HepG2 (cell line): ENCODE results near the gene SLC44A4. TPM values are rescaled to one million over a fixed set of nuclear protein-coding genes. Genes with fewer than 3 reads are reported as not detected.
A peak's percentile ranks its signal among the peaks of the same experiment; 100 is the strongest.

Experiments
- ARNT2 ChIP-seq: sonication (generic); formaldehyde crosslinking; IDR thresholded peaks from 2 replicates; pipeline ENCODE4 v1.8.0; 2022; ENCODE audit warnings: mild to moderate bottlenecking, low read depth, missing genetic modification reagents, moderate library complexity
- ISL2 ChIP-seq: sonication (generic); formaldehyde crosslinking; IDR thresholded peaks from 2 replicates; pipeline ENCODE4 v1.5.0; 2020; ENCODE audit warnings: missing genetic modification reagents
- MTA1 ChIP-seq: sonication (generic); formaldehyde crosslinking; IDR thresholded peaks from 2 replicates; pipeline ENCODE4 v1.4.0; 2020; ENCODE audit warnings: missing genetic modification reagents, mild to moderate bottlenecking, borderline replicate concordance
- NCOA5 ChIP-seq: sonication (generic); formaldehyde crosslinking; IDR thresholded peaks from 2 replicates; pipeline ENCODE4 v1.4.0; 2020; ENCODE audit warnings: missing genetic modification reagents
- SAP130 ChIP-seq: IDR thresholded peaks from 2 replicates; pipeline ENCODE4 v1.6.1; 2016; ENCODE audit warnings: low read depth
- TOPORS ChIP-seq: sonication (generic); formaldehyde crosslinking; IDR thresholded peaks from 2 replicates; pipeline ENCODE4 v1.8.0; 2023; ENCODE audit warnings: mild to moderate bottlenecking, missing genetic modification reagents
- ZNF3 ChIP-seq: IDR thresholded peaks from 2 replicates; pipeline ENCODE4 v1.7.0; 2017; ENCODE audit warnings: inconsistent platforms
- ZNF441 ChIP-seq: sonication (generic); formaldehyde crosslinking; IDR thresholded peaks from 2 replicates; pipeline ENCODE4 v1.7.0; 2021; ENCODE audit warnings: missing genetic modification reagents, borderline replicate concordance
- ZNF740 ChIP-seq: sonication (generic); formaldehyde crosslinking; IDR thresholded peaks from 2 replicates; pipeline ENCODE4 v1.4.0; 2020; ENCODE audit warnings: missing genetic modification reagents
- ZNF75D ChIP-seq: sonication (generic); formaldehyde crosslinking; IDR thresholded peaks from 2 replicates; pipeline ENCODE4 v1.8.1; 2023; ENCODE audit warnings: missing genetic modification reagents, mild to moderate bottlenecking, borderline replicate concordance
- ZSCAN21 ChIP-seq: sonication (generic); formaldehyde crosslinking; IDR thresholded peaks from 2 replicates; pipeline ENCODE4 v1.8.0; 2022; ENCODE audit warnings: mild to moderate bottlenecking, missing genetic modification reagents, moderate library complexity, borderline replicate concordance
- polyA plus RNA-seq, 8 experiments: library from polyadenylated mRNA; depleted of rRNA in 3 of 8; stranded (reverse) in 7 of 8; unstranded in 1 of 8; fragments of >200 nt; fragmentation: Illumina TruSeq in 4 of 8; extraction: Trizol in 4 of 8; gene quantifications; 2 replicates each; pipeline versions ENCODE4 v1.2.1 to v1.2.3, GENCODE V29; 2011 to 2016; ENCODE audit warnings: low read depth in 4 of 8, missing spikeins in 1 of 8, mixed read lengths in 1 of 8; ENCODE audit not compliant: insufficient read depth in 1 of 8
- total RNA-seq, 5 experiments: library from RNA; depleted of rRNA; stranded (reverse); fragments of >200 nt; fragmentation: Illumina TruSeq; extraction: Trizol; gene quantifications; 2 replicates each; pipeline ENCODE4 v1.2.3, GENCODE V29; 2016; ENCODE audit warnings: low read depth in 1 of 5
- TF ChIP-seq, protein P1 (sequence below): sonication (generic); formaldehyde crosslinking; IDR thresholded peaks from 2 replicates; pipeline ENCODE4 v1.5.1; 2020; ENCODE audit warnings: mild to moderate bottlenecking, missing genetic modification reagents, moderate library complexity
- TF ChIP-seq, protein P2 (sequence below): sonication (generic); formaldehyde crosslinking; IDR thresholded peaks from 2 replicates; pipeline ENCODE4 v1.5.0; 2020; ENCODE audit warnings: mild to moderate bottlenecking, missing genetic modification reagents
- TF ChIP-seq, protein P3 (sequence below): sonication (generic); formaldehyde crosslinking; IDR thresholded peaks from 2 replicates; pipeline ENCODE4 v1.5.1; 2020; ENCODE audit warnings: mild to moderate bottlenecking, missing genetic modification reagents, borderline replicate concordance

The SLC44A4 gene
- total and polyA plus RNA-seq, 2 of the 13 experiments (the other 11 are each of a cell fraction or from before 2014, with no cell fraction given), result 3.5 to 5.9 TPM

DNA sequence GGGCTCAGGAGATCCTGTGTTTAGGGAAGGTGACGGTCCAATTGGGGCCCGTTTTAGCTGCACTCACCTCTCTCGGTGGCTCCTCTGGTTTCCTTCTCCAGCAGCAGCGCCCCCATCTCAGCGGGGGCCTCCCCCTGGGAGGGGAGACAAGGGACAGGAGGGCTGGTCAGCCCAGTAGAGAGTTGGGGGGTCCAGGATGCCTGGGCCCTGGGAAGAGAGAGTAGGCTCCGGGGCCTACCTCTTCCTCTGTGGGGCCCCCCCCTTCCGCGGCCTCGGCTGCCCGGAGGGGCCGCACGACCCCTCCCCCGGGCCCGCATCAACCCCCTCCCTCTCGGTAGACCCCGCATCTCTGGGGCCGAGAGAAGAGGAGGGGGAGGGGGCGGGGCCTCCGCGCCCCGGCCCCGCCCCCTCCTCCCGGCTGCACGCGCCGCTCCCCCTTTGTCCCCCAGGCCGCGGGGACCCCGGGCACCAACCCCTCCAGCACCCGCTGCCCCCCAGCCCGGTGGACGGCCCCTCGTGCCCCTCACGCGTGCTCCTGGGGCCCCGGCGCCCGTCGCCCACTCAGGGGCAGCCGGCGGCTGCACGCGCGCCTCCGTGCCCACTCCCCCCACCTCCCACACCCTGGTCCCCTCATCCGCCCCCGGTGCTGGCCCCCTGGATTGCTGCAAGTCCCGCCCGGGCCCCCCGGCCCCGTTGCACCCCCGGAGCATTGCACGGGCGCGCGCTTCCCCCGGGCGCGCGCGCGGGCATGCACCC lies 18.2 kb upstream of the SLC44A4 start (continued):
- TF ChIP-seq, protein P1, sequence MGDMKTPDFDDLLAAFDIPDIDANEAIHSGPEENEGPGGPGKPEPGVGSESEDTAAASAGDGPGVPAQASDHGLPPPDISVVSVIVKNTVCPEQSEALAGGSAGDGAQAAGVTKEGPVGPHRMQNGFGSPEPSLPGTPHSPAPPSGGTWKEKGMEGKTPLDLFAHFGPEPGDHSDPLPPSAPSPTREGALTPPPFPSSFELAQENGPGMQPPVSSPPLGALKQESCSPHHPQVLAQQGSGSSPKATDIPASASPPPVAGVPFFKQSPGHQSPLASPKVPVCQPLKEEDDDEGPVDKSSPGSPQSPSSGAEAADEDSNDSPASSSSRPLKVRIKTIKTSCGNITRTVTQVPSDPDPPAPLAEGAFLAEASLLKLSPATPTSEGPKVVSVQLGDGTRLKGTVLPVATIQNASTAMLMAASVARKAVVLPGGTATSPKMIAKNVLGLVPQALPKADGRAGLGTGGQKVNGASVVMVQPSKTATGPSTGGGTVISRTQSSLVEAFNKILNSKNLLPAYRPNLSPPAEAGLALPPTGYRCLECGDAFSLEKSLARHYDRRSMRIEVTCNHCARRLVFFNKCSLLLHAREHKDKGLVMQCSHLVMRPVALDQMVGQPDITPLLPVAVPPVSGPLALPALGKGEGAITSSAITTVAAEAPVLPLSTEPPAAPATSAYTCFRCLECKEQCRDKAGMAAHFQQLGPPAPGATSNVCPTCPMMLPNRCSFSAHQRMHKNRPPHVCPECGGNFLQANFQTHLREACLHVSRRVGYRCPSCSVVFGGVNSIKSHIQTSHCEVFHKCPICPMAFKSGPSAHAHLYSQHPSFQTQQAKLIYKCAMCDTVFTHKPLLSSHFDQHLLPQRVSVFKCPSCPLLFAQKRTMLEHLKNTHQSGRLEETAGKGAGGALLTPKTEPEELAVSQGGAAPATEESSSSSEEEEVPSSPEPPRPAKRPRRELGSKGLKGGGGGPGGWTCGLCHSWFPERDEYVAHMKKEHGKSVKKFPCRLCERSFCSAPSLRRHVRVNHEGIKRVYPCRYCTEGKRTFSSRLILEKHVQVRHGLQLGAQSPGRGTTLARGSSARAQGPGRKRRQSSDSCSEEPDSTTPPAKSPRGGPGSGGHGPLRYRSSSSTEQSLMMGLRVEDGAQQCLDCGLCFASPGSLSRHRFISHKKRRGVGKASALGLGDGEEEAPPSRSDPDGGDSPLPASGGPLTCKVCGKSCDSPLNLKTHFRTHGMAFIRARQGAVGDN (CRISPR knock-in tag), result peak; percentile 45
- TF ChIP-seq ZSCAN21 (CRISPR knock-in tag) (0 out of 2 replicates have a peak, but pooled peaks have one; percentile 29), MTA1 (0 out of 2 replicates have a peak, but pooled peaks have one; percentile 4), ZNF740 (CRISPR knock-in tag) (peak; percentile 25; the same call in 1 of the 2 replicates), ISL2 (CRISPR knock-in tag) (0 out of 2 replicates have a peak, but pooled peaks have one; percentile 3), NCOA5 (CRISPR knock-in tag) (no peak), ZNF75D (CRISPR knock-in tag) (no peak), TOPORS (CRISPR knock-in tag) (peak; percentile 23; the same call in 1 of the 2 replicates), ZNF3 (CRISPR knock-in tag) (no peak), ARNT2 (CRISPR knock-in tag) (0 out of 2 replicates have a peak, but pooled peaks have one; percentile 7), SAP130 (CRISPR knock-in tag) (no peak), ZNF441 (0 out of 2 replicates have a peak, but pooled peaks have one; percentile 5)
- TF ChIP-seq, protein P2, sequence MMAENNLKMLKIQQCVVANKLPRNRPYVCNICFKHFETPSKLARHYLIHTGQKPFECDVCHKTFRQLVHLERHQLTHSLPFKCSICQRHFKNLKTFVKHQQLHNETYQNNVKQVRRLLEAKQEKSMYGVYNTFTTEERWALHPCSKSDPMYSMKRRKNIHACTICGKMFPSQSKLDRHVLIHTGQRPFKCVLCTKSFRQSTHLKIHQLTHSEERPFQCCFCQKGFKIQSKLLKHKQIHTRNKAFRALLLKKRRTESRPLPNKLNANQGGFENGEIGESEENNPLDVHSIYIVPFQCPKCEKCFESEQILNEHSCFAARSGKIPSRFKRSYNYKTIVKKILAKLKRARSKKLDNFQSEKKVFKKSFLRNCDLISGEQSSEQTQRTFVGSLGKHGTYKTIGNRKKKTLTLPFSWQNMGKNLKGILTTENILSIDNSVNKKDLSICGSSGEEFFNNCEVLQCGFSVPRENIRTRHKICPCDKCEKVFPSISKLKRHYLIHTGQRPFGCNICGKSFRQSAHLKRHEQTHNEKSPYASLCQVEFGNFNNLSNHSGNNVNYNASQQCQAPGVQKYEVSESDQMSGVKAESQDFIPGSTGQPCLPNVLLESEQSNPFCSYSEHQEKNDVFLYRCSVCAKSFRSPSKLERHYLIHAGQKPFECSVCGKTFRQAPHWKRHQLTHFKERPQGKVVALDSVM (CRISPR knock-in tag), result no peak
- TF ChIP-seq, protein P3, sequence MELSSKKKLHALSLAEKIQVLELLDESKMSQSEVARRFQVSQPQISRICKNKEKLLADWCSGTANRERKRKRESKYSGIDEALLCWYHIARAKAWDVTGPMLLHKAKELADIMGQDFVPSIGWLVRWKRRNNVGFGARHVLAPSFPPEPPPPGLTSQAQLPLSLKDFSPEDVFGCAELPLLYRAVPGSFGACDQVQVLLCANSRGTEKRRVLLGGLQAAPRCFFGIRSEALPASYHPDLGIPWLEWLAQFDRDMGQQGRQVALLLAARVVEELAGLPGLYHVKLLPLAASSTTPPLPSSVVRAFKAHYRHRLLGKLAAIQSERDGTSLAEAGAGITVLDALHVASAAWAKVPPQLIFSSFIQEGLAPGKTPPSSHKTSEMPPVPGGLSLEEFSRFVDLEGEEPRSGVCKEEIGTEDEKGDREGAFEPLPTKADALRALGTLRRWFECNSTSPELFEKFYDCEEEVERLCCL (CRISPR knock-in tag), result no peak
